WTC11 (cell line): ENCODE measurements around the gene ANKRD11.

ENCODE experiments used
- CTCF ChIP-seq: fragments of 200-600 bp; IDR thresholded peaks from 2 replicates; pipeline ENCODE4 v1.8.0; 2022; ENCODE audit warnings: antibody characterized with exemption
- ELF4 ChIP-seq: sonication (generic); formaldehyde crosslinking; IDR thresholded peaks from 2 replicates; pipeline ENCODE4 v1.8.1; 2022; ENCODE audit warnings: low read depth, mild to moderate bottlenecking, moderate library complexity, missing genetic modification reagents
- MAX ChIP-seq: sonication (generic); formaldehyde crosslinking; IDR thresholded peaks from 2 replicates; pipeline ENCODE4 v1.8.0; 2022; ENCODE audit warnings: mild to moderate bottlenecking, missing genetic modification reagents
- NR3C1 ChIP-seq: sonication (generic); formaldehyde crosslinking; conservative IDR thresholded peaks from 2 replicates; pipeline ENCODE4 v1.8.1; 2023; ENCODE audit warnings: low read depth, mild to moderate bottlenecking, missing genetic modification reagents
- ZNF281 ChIP-seq: sonication (generic); formaldehyde crosslinking; IDR thresholded peaks from 2 replicates; pipeline ENCODE4 v1.8.0; 2023; ENCODE audit warnings: mild to moderate bottlenecking, missing genetic modification reagents

- TF ChIP-seq CTCF = no peak
- TF ChIP-seq ZNF281 = no peak
- TF ChIP-seq NR3C1 = no peak
- no peak for TF ChIP-seq ELF4 (CRISPR knock-in tag)
- TF ChIP-seq MAX (CRISPR knock-in tag) = no peak
Observed at GRCh38 chr16:89319631-89319885, 170.8 kb downstream of the ANKRD11 start.
